Coronary artery (tissue), 2 donors: Measurements from ENCODE around the gene PDIA3.

Experiments
- DNase-seq: peaks from one replicate; pipeline ENCODE4 v3.0.0-alpha.2; 2017; ENCODE audit warnings: low spot score
- H3K27ac ChIP-seq, 2 donors: fragments of 200-600 bp; sonication (generic); one replicate each; pipeline ENCODE4 v1.5.1; 2016 to 2019
- H3K4me3 ChIP-seq: fragments of 200-600 bp; sonication (generic); 2 replicates; pipeline ENCODE4 v1.5.1; 2016; ENCODE audit warnings: mild to moderate bottlenecking, moderate library complexity
- TF ChIP-seq, protein P1 (sequence below): fragments of 200-600 bp; sonication (generic); IDR thresholded peaks from one replicate; pipeline ENCODE4 v1.5.1; 2019; ENCODE audit warnings: antibody characterized with exemption

PDIA3 gene

DNA sequence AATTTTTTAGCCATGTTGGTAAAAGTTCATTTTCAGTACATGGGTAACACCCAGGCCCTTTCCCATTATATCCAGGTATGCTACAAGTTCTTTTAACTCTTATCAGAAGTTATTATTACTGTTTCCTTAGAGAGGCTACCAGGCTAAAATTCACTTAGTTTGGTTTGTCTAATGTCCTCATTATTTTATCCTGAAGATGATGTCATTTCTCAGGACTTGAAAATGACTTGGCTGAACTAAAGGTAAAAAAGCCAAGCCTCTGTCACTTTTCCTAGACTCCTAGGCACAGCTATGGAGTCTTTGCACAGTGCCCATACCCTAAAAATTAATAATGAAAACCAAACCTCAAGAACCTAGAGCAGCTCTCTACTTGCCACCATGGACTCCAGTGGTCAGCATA is 26.4 kb downstream of the PDIA3 start:
- no peak for DNase-seq
- H3K4me3 ChIP-seq = no peak overlapping the region
- TF ChIP-seq, protein P1, sequence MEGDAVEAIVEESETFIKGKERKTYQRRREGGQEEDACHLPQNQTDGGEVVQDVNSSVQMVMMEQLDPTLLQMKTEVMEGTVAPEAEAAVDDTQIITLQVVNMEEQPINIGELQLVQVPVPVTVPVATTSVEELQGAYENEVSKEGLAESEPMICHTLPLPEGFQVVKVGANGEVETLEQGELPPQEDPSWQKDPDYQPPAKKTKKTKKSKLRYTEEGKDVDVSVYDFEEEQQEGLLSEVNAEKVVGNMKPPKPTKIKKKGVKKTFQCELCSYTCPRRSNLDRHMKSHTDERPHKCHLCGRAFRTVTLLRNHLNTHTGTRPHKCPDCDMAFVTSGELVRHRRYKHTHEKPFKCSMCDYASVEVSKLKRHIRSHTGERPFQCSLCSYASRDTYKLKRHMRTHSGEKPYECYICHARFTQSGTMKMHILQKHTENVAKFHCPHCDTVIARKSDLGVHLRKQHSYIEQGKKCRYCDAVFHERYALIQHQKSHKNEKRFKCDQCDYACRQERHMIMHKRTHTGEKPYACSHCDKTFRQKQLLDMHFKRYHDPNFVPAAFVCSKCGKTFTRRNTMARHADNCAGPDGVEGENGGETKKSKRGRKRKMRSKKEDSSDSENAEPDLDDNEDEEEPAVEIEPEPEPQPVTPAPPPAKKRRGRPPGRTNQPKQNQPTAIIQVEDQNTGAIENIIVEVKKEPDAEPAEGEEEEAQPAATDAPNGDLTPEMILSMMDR = no peak
- no peak overlapping the region for H3K27ac ChIP-seq

DNA sequence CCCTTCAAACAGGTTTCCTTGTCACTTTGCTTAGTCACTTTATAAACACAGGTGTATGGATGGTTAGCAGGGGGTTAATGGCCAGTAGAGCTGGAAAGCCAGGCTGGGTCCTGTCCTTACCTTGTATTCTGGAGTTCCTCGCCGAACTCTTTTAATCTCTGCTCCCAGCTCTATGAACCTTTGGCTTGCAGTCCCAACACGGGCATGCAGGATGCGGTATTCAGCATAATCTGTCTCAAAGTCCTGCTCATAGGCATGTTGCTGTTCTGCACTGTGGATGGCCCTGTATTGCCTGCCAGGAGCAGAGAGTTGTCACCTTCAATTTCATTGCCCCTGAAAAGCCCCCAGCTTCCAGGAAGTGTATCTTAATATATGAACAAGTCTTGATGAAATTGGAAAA is 27.8 kb downstream of the PDIA3 start:
- no peak overlapping the region for H3K4me3 ChIP-seq
- no peak for DNase-seq
- TF ChIP-seq, protein P1 = no peak
- H3K27ac ChIP-seq = no peak overlapping the region

DNA sequence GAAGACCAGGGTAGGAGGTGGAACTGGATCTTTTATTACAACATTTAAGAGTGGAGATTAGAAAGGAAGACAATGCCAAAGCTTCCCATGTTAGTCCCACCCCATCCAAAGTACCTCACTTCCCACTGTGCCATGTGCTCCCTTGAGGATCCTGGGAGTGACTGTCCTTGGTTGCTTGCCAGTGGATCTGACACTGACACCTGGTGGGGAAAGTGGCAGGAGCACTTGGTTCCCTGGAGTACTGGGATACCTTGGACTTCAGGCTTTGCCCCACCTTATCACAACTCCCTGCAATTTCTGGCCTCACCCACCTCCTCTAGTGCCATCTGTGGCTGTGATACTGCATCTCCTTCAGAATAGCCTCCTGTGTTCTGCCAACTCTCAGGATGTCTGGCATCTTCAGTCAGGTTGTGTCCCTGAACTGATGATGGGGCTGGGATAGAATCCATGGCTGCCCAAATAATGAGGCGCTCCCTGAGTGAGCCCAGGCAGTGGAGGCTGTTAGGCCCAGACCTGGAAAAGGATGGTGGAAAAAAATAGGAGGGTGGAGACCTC is 29.2 kb downstream of the PDIA3 start:
- TF ChIP-seq, protein P1 = no peak
- Histone ChIP-seq H3K4me3 (no peak overlapping the region), H3K27ac (peak overlapping the region; percentile 90 to 94)
- no peak for DNase-seq

DNA sequence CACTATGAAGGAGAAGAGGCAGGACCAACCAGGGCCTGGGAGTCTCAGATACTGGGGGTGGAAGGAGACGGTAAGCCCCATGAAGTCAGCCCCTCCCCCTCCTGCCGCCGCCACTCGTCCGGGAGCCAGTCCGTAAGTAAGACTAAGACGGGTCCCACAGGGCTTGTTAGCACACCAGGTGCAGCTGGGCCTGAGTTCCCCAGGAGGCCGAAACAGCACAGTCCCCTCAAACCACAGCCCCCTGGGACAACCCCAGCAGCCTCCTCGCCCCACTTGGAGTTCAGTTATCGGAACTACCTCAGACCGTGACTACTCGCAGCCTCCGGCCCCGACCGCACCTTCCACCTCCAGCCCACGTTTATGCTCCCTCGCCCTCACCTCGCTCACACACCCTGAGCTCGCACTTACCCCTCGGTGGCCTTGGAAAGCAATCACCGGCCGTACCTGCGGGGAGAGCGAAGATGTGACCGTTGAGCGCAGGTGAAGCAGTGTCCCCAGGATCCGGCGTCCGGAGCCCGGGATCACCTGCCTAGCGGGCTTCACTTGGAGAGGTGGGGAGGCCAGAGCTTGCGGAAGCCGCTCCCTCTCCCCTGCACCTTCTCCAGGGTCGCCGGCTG is 30.0 kb downstream of the PDIA3 start:
- Histone ChIP-seq H3K27ac (peak overlapping the region; percentile 90 to 94), H3K4me3 (peak overlapping the region; percentile 72)
- DNase-seq = no peak
- TF ChIP-seq, protein P1 = no peak

DNA sequence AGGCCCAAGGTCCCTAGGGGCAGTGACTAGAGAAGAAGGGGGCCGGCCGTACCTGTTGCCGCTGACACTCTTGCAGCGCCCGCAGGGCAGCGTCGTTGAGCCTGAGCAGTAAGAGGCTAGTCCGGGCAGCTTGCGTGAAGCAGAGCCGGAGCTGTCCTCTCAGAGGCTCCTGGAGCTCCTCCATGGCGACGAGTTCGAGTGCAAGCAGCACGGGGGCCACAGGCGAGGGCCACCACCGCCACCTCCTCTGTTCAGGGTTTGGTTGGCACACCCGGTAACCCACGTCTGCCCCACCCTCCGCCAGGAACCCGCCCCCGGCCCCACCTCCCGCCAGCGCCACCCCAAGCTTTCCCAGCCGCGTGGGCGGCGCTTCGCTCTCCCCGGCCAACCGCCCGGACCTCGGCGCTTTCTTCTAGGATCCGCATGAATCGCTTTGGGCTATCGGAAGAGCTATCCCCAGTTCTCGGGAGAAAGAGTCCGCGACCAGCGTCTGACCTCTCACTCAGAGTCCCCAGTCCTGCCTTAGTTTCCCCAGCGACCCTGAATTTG is 30.6 kb downstream of the PDIA3 start, which contains the start of gene ELL3:
Gene ELL3 (minus strand): TSS at position 249 of the 549 bp plus-strand sequence. CDS start 65 bp downstream, at position 184.
- Histone ChIP-seq H3K4me3 (peak within 1 kb of the TSS; percentile 72), H3K27ac (peak within 1 kb of the TSS; percentile 90 to 94)
- TF ChIP-seq, protein P1 = no peak
- DNase-seq = peak; percentile 88

DNA sequence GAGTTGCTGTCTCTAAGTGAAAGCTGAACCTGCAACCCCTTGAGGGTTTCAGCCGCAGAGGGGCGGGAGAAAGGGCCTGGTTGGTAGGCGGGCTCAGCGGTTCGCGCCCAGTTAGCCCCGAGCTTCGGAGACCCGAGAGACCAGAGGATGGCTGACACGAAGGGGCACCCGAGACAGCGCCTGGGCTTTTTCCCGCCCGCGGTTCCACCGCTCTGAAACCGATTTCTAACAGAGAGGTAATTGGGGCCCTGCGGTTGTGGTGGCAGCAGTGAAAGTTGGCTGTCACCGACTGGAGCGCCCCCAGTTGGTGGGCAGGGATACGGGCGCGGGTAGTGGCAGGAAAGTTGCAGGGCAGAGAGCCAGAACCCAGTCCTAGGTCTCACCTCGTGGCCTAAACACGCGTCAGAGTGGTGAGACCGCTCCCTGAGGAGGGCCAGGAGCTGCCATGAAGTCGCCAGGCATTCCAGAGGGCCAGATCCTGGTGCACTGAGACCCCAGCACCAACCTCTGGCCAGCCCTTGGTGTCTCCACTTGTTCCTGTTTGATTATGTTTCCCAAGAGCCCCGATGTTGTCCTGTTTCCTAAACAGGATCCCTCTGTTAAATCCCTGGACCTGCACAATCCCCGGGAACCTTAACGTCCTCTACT is 31.2 kb downstream of the PDIA3 start:
- peak; percentile 91 for DNase-seq
- peak overlapping the region; percentile 90 to 94 for H3K27ac ChIP-seq
- H3K4me3 ChIP-seq = peak overlapping the region; percentile 72
- TF ChIP-seq, protein P1 = peak; percentile 32
